Midbrain (tissue), 1 donor: ENCODE data around the gene ATP8A2.
"Not testable (repeated sequence)": the region's sequence is repeated elsewhere in the genome, so short reads cannot be mapped to it uniquely, and the experiment has no call there.

ENCODE experiments used
- DNase-seq: peaks from one replicate; lab custom pipeline; 2025; lab: John Stamatoyannopoulos, UW

The ATP8A2 gene

GRCh38 chr13:25548991-25549390 is 177.2 kb downstream of the ATP8A2 start:
- not testable (repeated sequence) for DNase-seq

DNA sequence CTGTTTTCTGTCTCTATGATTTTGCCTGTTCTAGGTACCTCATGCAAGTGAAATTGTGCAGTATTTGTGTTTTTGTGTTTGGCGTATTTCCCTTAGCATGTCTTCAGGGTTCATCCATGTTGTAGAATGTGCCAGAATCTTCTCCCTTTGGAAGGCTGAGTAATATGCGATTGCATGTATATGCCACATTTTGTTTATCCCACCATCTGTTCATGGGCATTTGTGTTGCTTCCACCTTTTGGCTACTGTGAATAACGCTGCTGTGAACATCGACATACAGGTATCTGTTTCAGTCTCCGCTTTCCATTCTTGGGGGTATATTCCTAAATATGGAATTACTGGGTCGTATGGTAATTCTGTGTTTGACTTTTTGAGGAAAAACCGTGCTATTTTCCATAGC is 190.0 kb downstream of the ATP8A2 start:
- no peak for DNase-seq

GRCh38 chr13:25570185-25570584 is 198.4 kb downstream of the ATP8A2 start:
- DNase-seq: no peak

- DNase-seq: no peak
Observed at GRCh38 chr13:25571237-25571636, 199.5 kb downstream of the ATP8A2 start.

DNA sequence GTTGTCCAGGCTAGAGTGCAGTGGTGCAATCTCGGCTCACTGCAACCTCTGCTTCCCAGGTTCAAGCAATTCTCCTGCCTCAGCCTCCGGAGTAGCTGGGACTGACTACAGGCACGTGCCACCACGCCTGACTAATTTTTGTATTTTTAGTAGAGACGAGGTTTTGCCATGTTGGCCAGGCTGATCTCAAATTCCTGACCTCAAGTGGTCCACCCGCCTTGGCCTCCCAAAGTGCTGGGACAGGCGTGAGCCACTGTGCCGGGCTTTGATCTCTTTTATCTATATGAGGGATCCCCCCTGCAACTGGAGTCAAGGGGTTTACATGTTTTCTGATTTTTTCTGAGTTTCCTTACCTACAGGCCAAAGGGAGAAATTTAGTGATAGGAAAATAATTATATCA is 200.4 kb downstream of the ATP8A2 start:
- not testable (repeated sequence) for DNase-seq

DNA sequence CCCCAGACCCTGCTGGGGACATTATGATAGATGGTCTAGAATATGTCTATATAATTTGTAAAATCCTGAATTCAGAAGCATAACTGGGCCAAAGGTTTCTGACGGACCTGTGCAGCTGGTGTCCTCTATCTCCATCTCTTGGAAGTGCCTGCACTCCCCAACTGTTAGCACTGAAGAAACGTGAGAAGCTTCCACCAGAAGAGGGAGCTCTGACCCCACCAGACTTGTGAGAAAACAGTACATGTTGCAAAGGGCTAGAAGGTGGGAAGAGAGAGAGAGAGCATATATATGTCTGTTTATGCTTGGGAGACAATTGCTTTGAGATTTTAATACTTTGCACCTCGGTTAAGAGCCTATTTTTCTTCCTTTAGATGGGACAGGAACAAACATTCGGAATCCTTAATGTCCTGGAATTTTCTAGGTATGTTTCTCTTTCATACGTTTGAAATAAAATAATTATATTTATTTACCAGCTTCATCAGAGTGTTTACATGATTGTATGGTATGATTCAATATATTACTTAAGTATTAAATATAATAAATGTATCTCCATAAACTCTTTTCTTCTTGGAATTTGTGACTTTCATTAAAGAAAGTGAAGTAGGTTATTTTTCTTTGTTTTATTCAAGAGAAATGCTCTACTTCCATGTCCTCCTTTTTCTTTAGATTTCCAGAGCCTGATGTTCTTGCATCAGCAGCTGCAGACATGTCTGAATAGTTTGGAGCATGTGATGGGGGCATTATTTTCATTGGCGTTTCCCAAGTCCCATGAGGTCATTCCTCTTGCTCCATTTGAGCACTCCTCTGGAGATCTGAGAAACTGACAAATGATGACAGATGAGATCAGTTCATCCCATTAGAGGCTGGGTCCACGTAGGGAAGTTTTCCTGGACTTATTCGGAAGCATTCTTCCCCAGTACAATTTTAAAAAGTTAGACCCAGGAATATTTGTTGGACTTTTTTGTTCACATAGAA is 202.9 kb downstream of the ATP8A2 start:
- peak; percentile 92 for DNase-seq

DNA sequence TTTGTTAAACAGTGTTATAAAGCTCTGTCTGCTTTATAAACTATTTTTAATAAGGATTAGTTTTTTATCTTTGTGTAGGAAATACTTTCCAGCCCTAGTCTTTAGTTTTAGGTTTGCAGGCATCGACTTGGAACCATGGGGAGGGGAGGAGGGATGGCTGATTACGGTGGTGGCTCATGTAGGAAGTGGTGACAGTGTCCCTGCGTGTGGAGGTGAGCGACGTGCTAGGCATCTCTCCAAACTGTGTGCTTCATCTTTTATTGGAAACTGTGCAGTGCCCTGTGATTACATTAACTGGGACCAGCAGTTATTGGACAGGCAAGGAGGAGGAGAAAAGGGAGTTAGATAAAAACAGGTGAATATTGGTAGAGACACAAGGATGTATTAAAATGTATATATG is 203.8 kb downstream of the ATP8A2 start:
- no peak for DNase-seq

GRCh38 chr13:25578526-25578925 is 206.8 kb downstream of the ATP8A2 start:
- DNase-seq: no peak

DNA sequence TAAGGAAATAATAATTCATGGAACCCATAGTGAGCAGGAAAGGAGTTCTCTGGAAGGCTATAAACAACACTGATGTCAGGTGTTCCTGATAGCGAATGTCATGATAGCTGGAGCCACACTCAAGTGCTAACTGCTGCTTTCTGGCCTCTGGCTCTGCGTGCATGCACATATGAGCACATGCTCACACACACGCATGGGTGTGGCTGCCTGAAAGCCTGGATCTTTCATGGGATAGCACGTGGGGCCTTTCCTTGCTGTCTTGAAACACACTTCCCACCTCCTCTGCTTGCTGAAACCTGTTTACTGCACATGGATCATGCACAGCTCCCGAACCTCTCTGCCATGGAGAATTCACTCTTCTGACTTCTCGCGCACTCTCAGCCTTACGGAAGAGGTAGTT is 207.4 kb downstream of the ATP8A2 start:
- DNase-seq: no peak

DNA sequence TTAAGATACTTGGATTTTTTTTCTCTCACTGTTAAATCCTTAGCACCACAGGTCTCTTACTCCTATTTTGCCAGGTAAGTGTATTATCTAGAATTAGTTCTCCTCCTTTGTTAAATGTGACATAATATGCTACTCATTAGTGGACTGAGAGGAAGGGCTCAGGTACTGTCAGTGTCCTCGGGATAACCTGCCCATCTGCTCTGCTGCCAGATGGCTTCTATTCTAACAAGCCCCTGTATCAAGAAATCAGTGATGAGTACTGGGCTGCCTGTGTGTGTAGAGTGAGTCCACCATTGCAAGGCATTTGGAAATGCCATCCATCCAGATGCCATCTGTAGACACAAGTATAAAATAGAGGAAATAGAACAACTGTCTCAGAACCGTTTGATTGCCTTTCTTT is 209.6 kb downstream of the ATP8A2 start:
- no peak for DNase-seq

DNA sequence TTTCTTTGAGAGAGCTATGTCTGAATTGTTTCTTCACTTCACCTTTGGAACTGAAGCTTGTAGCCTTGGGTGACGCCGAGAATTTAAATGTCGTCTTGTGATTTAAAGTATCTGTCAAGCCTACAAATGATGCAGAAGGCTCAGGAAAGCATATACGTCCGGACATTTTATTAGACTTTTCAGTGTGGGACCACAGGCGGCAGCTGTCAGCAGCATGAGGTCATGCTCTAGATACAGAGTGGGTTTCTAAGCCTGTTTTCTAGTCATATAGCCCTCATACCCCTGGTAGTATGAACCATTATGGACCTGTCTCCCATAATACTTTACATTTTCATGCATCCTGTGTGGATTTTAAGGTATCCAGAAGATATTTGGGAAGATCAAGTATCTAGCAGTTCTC is 212.3 kb downstream of the ATP8A2 start:
- DNase-seq: no peak

GRCh38 chr13:25585000-25585399 is 213.2 kb downstream of the ATP8A2 start:
- no peak for DNase-seq

GRCh38 chr13:25587326-25587980 is 215.7 kb downstream of the ATP8A2 start:
- DNase-seq: no peak

- DNase-seq: no peak
Observed at GRCh38 chr13:25588336-25589060, 216.7 kb downstream of the ATP8A2 start.

- no peak for DNase-seq
Observed at GRCh38 chr13:25598421-25598820, 226.6 kb downstream of the ATP8A2 start.

- DNase-seq: no peak
Observed at GRCh38 chr13:25602176-25602575, 230.4 kb downstream of the ATP8A2 start.

- DNase-seq: no peak
Observed at GRCh38 chr13:25604106-25604505, 232.3 kb downstream of the ATP8A2 start.

GRCh38 chr13:25607096-25607495 is 235.3 kb downstream of the ATP8A2 start:
- DNase-seq: no peak

DNA sequence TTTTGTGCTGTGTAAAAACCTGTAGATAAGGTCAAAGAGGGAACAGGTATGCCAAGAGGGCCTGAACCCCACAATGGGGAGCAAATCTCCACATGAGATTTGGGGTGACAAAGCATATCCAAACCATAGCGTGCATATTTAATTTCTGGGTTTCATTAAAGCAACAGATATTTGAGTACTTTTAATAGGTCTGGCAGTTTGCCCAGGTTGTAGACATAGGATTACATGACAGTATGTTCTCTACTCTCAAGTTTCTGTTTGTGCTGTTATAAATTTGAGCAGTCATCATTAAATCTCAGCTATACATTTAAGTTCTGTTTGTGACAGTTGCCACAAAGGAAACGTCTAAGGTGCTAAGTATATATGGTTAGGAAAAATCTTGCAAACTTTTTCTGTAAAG is 236.4 kb downstream of the ATP8A2 start:
- no peak for DNase-seq

- no peak for DNase-seq
Observed at GRCh38 chr13:25616674-25617073, 244.9 kb downstream of the ATP8A2 start.

DNA sequence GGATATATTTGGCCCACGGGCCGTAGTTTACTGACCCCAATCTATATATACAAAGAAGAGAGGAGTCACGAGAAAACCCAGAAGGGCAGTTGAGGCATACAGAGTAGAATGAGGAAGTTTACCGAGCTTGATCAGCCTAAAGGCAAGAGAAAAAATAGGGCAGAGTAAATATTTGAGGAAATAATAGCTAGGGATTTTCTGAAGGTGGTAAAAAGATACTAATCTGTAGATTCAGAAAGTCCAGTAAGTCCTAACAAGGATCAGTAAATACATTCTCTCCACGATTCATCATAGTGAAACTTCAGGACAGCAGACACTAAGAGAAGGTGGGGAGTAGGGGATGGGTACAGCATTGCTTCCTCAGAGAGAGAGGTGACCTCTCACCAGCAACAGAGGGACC is 248.1 kb downstream of the ATP8A2 start:
- no peak for DNase-seq

GRCh38 chr13:25625414-25625813 is 253.6 kb downstream of the ATP8A2 start:
- no peak for DNase-seq
